Neural crest cell (in vitro differentiated cells): ENCODE data around the gene TPP1. TPM values are rescaled to one million over a fixed set of nuclear protein-coding genes. Genes with fewer than 3 reads are reported as not detected.

ENCODE experiments used
- DNase-seq: peaks from one replicate; pipeline ENCODE4 v3.0.0; 2021; ENCODE audit warnings: low read depth, mixed read lengths, low spot score
- H3K27ac Mint-ChIP-seq: one replicate; pipeline ENCODE4 v1.8.0; 2021; ENCODE audit warnings: mild to moderate bottlenecking, mixed read lengths; ENCODE audit not compliant: unreplicated experiment
- H3K27me3 Mint-ChIP-seq: 2 replicates; pipeline ENCODE4 v1.8.0; 2021; ENCODE audit warnings: low read depth, mild to moderate bottlenecking, mixed read lengths
- H3K36me3 Mint-ChIP-seq: 2 replicates; pipeline ENCODE4 v1.8.0; 2021; ENCODE audit warnings: low read depth, mild to moderate bottlenecking, mixed read lengths
- H3K4me1 Mint-ChIP-seq: 2 replicates; pipeline ENCODE4 v1.8.0; 2021; ENCODE audit warnings: mixed read lengths
- H3K4me3 Mint-ChIP-seq: one replicate; pipeline ENCODE4 v1.8.0; 2021; ENCODE audit warnings: mild to moderate bottlenecking, mixed read lengths
- H3K9me3 Mint-ChIP-seq: 2 replicates; pipeline ENCODE4 v1.8.0; 2021; ENCODE audit warnings: mixed read lengths
- CTCF ChIP-seq: fragments of 200-600 bp; sonication (generic); conservative IDR thresholded peaks from 2 replicates; pipeline ENCODE4 v1.5.0; 2021; ENCODE audit warnings: antibody characterized with exemption, mild to moderate bottlenecking
- total RNA-seq: library from RNA; stranded (reverse); gene quantifications from 2 replicates; pipeline ENCODE4 v1.2.1, GENCODE V29; 2021

Gene TPP1
- total RNA-seq, 1 donor from 2014 or later, result 44.7 TPM

GRCh38 chr11:6629892-6630631 lies 10.8 kb upstream of the TPP1 start:
- no peak for DNase-seq

GRCh38 chr11:6629573-6629891 lies 10.3 kb upstream of the TPP1 start:
- H3K4me1 Mint-ChIP-seq, result no peaks in the 10 kb centered on the region
- H3K4me3 Mint-ChIP-seq, result no peak overlapping the region
- no peak for TF ChIP-seq CTCF
- H3K9me3 Mint-ChIP-seq, result no peaks in the 10 kb centered on the region
- DNase-seq, result no peak
- H3K27ac Mint-ChIP-seq, result no peak overlapping the region
- peaks cover 14% of the 10 kb centered on the region for H3K27me3 Mint-ChIP-seq
- H3K36me3 Mint-ChIP-seq, result peaks cover 29% of the 10 kb centered on the region

More at GRCh38 chr11:6629892-6630631, 10.8 kb upstream of the TPP1 start:
- no peak overlapping the region for H3K27ac Mint-ChIP-seq
- H3K4me1 Mint-ChIP-seq, result no peaks in the 10 kb centered on the region
- no peak for TF ChIP-seq CTCF
- H3K27me3 Mint-ChIP-seq, result peaks cover 14% of the 10 kb centered on the region
- H3K4me3 Mint-ChIP-seq, result no peak overlapping the region
- peaks cover 28% of the 10 kb centered on the region for H3K36me3 Mint-ChIP-seq
- H3K9me3 Mint-ChIP-seq, result no peaks in the 10 kb centered on the region

GRCh38 chr11:6628526-6628925 lies 9.3 kb upstream of the TPP1 start:
- no peak overlapping the region for H3K27ac Mint-ChIP-seq
- no peak for TF ChIP-seq CTCF
- H3K9me3 Mint-ChIP-seq, result no peaks in the 10 kb centered on the region
- peaks cover 14% of the 10 kb centered on the region for H3K27me3 Mint-ChIP-seq
- no peak overlapping the region for H3K4me3 Mint-ChIP-seq
- no peak for DNase-seq
- H3K4me1 Mint-ChIP-seq, result no peaks in the 10 kb centered on the region
- peaks cover 32% of the 10 kb centered on the region for H3K36me3 Mint-ChIP-seq

GRCh38 chr11:6627762-6628241 lies 8.6 kb upstream of the TPP1 start:
- no peaks in the 10 kb centered on the region for H3K4me1 Mint-ChIP-seq
- no peak for DNase-seq
- H3K27ac Mint-ChIP-seq, result no peak overlapping the region
- no peaks in the 10 kb centered on the region for H3K9me3 Mint-ChIP-seq
- H3K27me3 Mint-ChIP-seq, result peaks cover 14% of the 10 kb centered on the region
- H3K4me3 Mint-ChIP-seq, result no peak overlapping the region
- H3K36me3 Mint-ChIP-seq, result peaks cover 29% of the 10 kb centered on the region
- TF ChIP-seq CTCF, result no peak

GRCh38 chr11:6626971-6627761 lies 7.9 kb upstream of the TPP1 start:
- DNase-seq, result no peak
- H3K27me3 Mint-ChIP-seq, result peaks cover 14% of the 10 kb centered on the region
- H3K4me1 Mint-ChIP-seq, result no peaks in the 10 kb centered on the region
- peaks cover 29% of the 10 kb centered on the region for H3K36me3 Mint-ChIP-seq
- H3K27ac Mint-ChIP-seq, result no peak overlapping the region
- no peak for TF ChIP-seq CTCF
- no peak overlapping the region for H3K4me3 Mint-ChIP-seq
- H3K9me3 Mint-ChIP-seq, result no peaks in the 10 kb centered on the region
